HEK293 (cell line): Measurements from ENCODE around the gene LGALS1.
A peak's percentile ranks its signal among the peaks of the same experiment; 100 is the strongest.

Experiments used
- CTCF ChIP-seq: fragments of 450-650 bp; formaldehyde crosslinking; IDR thresholded peaks from 2 replicates; pipeline ENCODE4 v1.5.1; 2016; ENCODE audit warnings: missing biosample characterization, missing genetic modification characterization
- GLIS1 ChIP-seq: fragments of 450-650 bp; formaldehyde crosslinking; IDR thresholded peaks from 2 replicates; pipeline ENCODE4 v1.5.1; 2016; ENCODE audit warnings: missing biosample characterization, missing genetic modification characterization
- YY1 ChIP-seq: fragments of 450-650 bp; formaldehyde crosslinking; IDR thresholded peaks from 2 replicates; pipeline ENCODE4 v1.5.1; 2018; ENCODE audit warnings: missing biosample characterization, missing genetic modification characterization
- ZBTB7A ChIP-seq: fragments of 450-650 bp; formaldehyde crosslinking; IDR thresholded peaks from 2 replicates; pipeline ENCODE4 v1.5.1; 2016; ENCODE audit warnings: low read depth, missing biosample characterization, missing genetic modification characterization
- ZNF37A ChIP-seq: fragments of 450-650 bp; IDR thresholded peaks from 2 replicates; pipeline ENCODE4 v1.5.1; 2018; ENCODE audit warnings: missing biosample characterization, missing genetic modification characterization
- ZNF521 ChIP-seq: fragments of 450-650 bp; formaldehyde crosslinking; IDR thresholded peaks from 2 replicates; pipeline ENCODE4 v1.5.1; 2017; ENCODE audit warnings: missing biosample characterization, mild to moderate bottlenecking, missing genetic modification characterization
- ZNF791 ChIP-seq: fragments of 450-650 bp; formaldehyde crosslinking; IDR thresholded peaks from 2 replicates; pipeline ENCODE4 v1.5.1; 2016; ENCODE audit warnings: missing biosample characterization, missing genetic modification characterization
- ZNF837 ChIP-seq: fragments of 450-650 bp; formaldehyde crosslinking; IDR thresholded peaks from 2 replicates; pipeline ENCODE4 v1.5.1; 2016; ENCODE audit warnings: missing biosample characterization, missing genetic modification characterization
- ZNF843 ChIP-seq: fragments of 450-650 bp; formaldehyde crosslinking; IDR thresholded peaks from 2 replicates; pipeline ENCODE4 v1.5.1; 2016; ENCODE audit warnings: missing biosample characterization, missing genetic modification characterization

DNA sequence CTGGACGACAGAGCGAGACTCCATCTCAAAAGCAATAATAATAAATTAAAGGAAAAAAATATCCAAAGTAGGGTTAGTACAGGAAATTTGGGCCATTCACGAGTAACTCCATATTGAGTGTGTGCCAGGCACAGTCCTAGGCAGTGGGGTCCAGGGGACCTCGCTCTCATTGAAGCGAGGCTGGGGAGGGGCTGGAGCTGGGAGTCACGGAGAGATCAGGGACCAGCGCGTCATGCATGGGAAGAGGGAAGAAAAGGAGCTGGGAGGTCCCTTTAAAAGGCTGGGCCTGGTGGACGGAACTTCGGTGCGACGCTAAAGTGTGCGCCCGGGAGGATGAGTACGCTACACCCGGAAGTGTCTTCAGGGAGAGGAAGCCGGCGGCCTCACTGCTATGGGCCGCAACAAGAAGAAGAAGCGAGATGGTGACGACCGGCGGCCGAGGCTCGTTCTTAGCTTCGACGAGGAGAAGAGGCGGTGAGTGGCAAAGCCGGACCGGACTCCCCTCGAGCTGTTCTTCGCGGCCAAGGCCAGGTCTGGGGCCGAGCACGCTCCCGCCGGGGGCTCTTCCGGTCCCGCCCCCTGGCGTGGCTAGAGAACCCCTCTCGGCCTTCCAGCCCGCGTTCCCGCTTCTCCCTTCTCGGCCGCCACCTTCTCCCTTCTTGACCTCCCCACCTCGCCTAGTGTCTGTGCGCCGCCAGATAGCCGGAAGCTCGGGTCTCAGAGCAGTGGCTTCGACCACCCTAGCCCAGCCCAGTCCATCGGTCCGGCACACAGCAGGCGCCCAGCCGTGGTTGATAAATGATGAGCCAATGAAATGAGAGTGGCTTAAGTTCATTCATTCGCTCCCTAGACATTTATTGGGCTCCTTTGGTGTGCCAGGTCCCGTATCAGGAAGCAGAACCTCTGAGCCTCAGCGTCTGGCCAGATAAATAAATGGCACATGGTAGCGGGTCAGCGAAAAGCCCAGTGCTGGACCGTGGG is 10.9 kb downstream of the LGALS1 start, which contains the start of gene NOL12:
- peak; percentile 74 for TF ChIP-seq GLIS1
- TF ChIP-seq ZNF521 (tag by site-specific recombination), result no peak
- TF ChIP-seq CTCF (tag by site-specific recombination), result peak; percentile 12; the same call in 1 of the 2 replicates
- peak; percentile 81 for TF ChIP-seq YY1 (tag by site-specific recombination)
- no peak for TF ChIP-seq ZNF837 (tag by site-specific recombination)
- TF ChIP-seq ZBTB7A, result peak; percentile 86; the same call in 1 of the 2 replicates
- TF ChIP-seq ZNF37A, result no peak
- TF ChIP-seq ZNF843 (tag by site-specific recombination), result peak; percentile 69
- no peak for TF ChIP-seq ZNF791 (tag by site-specific recombination)
